Esophagus muscularis mucosa (tissue), 4 donors: Measurements from ENCODE around the gene CCDC188. TPM values are rescaled to one million over a fixed set of nuclear protein-coding genes. Genes with fewer than 3 reads are reported as not detected.

Experiments
- DNase-seq: peaks from one replicate; pipeline ENCODE4 v3.0.0-alpha.2; 2017; ENCODE audit errors: extremely low spot score
- H3K27ac ChIP-seq, 4 donors: fragments of 200-600 bp; sonication (generic); replicated peaks in 1 of 4; 1 replicate in 3 of 4; 2 replicates in 1 of 4; pipeline ENCODE4 v1.5.1; 2016 to 2019; ENCODE audit warnings: mild to moderate bottlenecking in 1 of 4
- H3K27me3 ChIP-seq, 4 donors: fragments of 200-600 bp; sonication (generic); one replicate each; pipeline versions ENCODE4 v1.5.1 to v1.6.0; 2016 to 2019
- H3K36me3 ChIP-seq, 4 donors: fragments of 200-600 bp; sonication (generic); one replicate each; pipeline ENCODE4 v1.5.1; 2016 to 2019
- H3K4me1 ChIP-seq, 4 donors: fragments of 200-600 bp; sonication (generic); one replicate each; pipeline ENCODE4 v1.5.1; 2016 to 2019
- H3K4me3 ChIP-seq, 4 donors: fragments of 200-600 bp; sonication (generic); 1 replicate in 2 of 4; 2 replicates in 2 of 4; pipeline ENCODE4 v1.5.1; 2016 to 2019; ENCODE audit warnings: mild to moderate bottlenecking in 4 of 4, moderate library complexity in 1 of 4
- H3K9me3 ChIP-seq, 4 donors: fragments of 200-600 bp; sonication (generic); 1 replicate in 3 of 4; 2 replicates in 1 of 4; pipeline ENCODE4 v1.5.1; 2016 to 2019
- CTCF ChIP-seq, 3 experiments: fragments of 200-600 bp in 2 of 3; fragments of 450-650 bp in 1 of 3; sonication (generic) in 2 of 3; IDR thresholded peaks; one replicate each; pipeline ENCODE4 v1.5.1; 2017 to 2019; ENCODE audit warnings: antibody characterized with exemption in 3 of 3, mild to moderate bottlenecking in 2 of 3, moderate library complexity in 1 of 3
- EP300 ChIP-seq: sonication (generic); formaldehyde crosslinking; IDR thresholded peaks from one replicate; pipeline ENCODE4 v1.6.1; 2017; ENCODE audit warnings: antibody characterized with exemption
- POLR2A ChIP-seq: fragments of 450-650 bp; IDR thresholded peaks from one replicate; pipeline ENCODE4 v1.6.1; 2017; ENCODE audit warnings: antibody characterized with exemption, moderate library complexity, mild to moderate bottlenecking, low read depth
- POLR2AphosphoS5 ChIP-seq, 2 donors: sonication (generic); formaldehyde crosslinking; IDR thresholded peaks; one replicate each; pipeline ENCODE4 v1.6.1; 2017; ENCODE audit warnings: antibody characterized with exemption in 2 of 2
- WGBS: methylation state at CpG from one replicate; pipeline ENCODE4 v1.1.5; 2018; 5-methylcytosine and 5-hydroxymethylcytosine counted together
- intact Hi-C: fragments of 100-400 bp; cut with DNase I; formaldehyde crosslinking; loops from one replicate; pipeline ENCODE4 v1.15.1; 2023
- total RNA-seq, 4 donors: library from RNA; depleted of rRNA; stranded (reverse); fragments of >200 nt; gene quantifications; one replicate each; pipeline versions ENCODE4 v1.1.0 to v1.2.1, GENCODE V29; 2016

CCDC188 gene
- total RNA-seq, 4 donors from 2014 or later = 0.17 to 1.4 (median 0.64) TPM

- intact Hi-C loops = no loop called here
- H3K36me3 ChIP-seq = peaks cover 0 to 20% (median 19%) of the 10 kb centered on the region in 4 donors
- 83% methylated on average over 19 of the region's 25 CpGs for WGBS
- no peak overlapping the region for H3K4me3 ChIP-seq
- peaks cover 64 to 71% (median 68%) of the 10 kb centered on the region in 4 donors for H3K4me1 ChIP-seq
- H3K27ac ChIP-seq = no peak overlapping the region
- no peak for TF ChIP-seq POLR2A
- TF ChIP-seq CTCF (IDR thresholded peaks at IDR 0.05) = no peak
- TF ChIP-seq POLR2AphosphoS5 (IDR thresholded peaks at IDR 0.05) = no peak
- DNase-seq = no peak
- H3K27me3 ChIP-seq = no peaks in the 10 kb centered on the region
- no peaks in the 10 kb centered on the region for H3K9me3 ChIP-seq
Measured at GRCh38 chr22:20135806-20136602, 14.9 kb downstream of the CCDC188 start.

- Histone ChIP-seq H3K4me1 (peaks cover 70 to 78% (median 74%) of the 10 kb centered on the region in 4 donors), H3K36me3 (peaks cover 0 to 14% (median 11%) of the 10 kb centered on the region in 4 donors), H3K27ac (no peak overlapping the region), H3K9me3 (no peaks in the 10 kb centered on the region), H3K4me3 (no peak overlapping the region), H3K27me3 (no peaks in the 10 kb centered on the region)
- 70% methylated on average over 3 of the region's 4 CpGs for WGBS
- intact Hi-C loops = no loop called here
- TF ChIP-seq POLR2AphosphoS5 (IDR thresholded peaks at IDR 0.05) = no peak
- no peak for TF ChIP-seq POLR2A
- TF ChIP-seq CTCF (IDR thresholded peaks at IDR 0.05) = no peak
- TF ChIP-seq EP300 = no peak
- no peak for DNase-seq
Measured at GRCh38 chr22:20135265-20135664, 15.6 kb downstream of the CCDC188 start.

- Histone ChIP-seq H3K9me3 (no peaks in the 10 kb centered on the region), H3K27me3 (no peaks in the 10 kb centered on the region), H3K36me3 (peaks cover 0 to 1% (median under 1%) of the 10 kb centered on the region in 4 donors), H3K4me3 (no peak overlapping the region), H3K27ac (no peak overlapping the region), H3K4me1 (peaks cover 71 to 84% (median 78%) of the 10 kb centered on the region in 4 donors)
- WGBS = 72% methylated on average over 8 of the region's 12 CpGs
- DNase-seq = no peak
- TF ChIP-seq POLR2AphosphoS5 (IDR thresholded peaks at IDR 0.05) = no peak
- no peak for TF ChIP-seq POLR2A
- TF ChIP-seq EP300 = no peak
- no peak for TF ChIP-seq CTCF (IDR thresholded peaks at IDR 0.05)
- intact Hi-C loops = no loop called here
Measured at GRCh38 chr22:20133930-20134549, 16.8 kb downstream of the CCDC188 start.

GRCh38 chr22:20132686-20133246, 18.1 kb downstream of the CCDC188 start:
- H3K27me3 ChIP-seq = no peaks in the 10 kb centered on the region
- no peaks in the 10 kb centered on the region for H3K9me3 ChIP-seq
- H3K36me3 ChIP-seq = peaks cover 0 to 4% (median 1%) of the 10 kb centered on the region in 4 donors
- WGBS = 48% methylated on average over 12 of the region's 16 CpGs
- DNase-seq = no peak
- TF ChIP-seq POLR2AphosphoS5 (IDR thresholded peaks at IDR 0.05) (no peak), CTCF (IDR thresholded peaks at IDR 0.05) (no peak), EP300 (no peak), POLR2A (no peak)
- peaks cover 64 to 71% (median 67%) of the 10 kb centered on the region in 4 donors for H3K4me1 ChIP-seq
- intact Hi-C loops = no loop called here
- peak overlapping the region in 3 of 4 donors; percentile 89 to 99 (median 94) for H3K27ac ChIP-seq
- peak overlapping the region; percentile 69 to 100 (median 97) for H3K4me3 ChIP-seq
